GM18861 (cell line): ENCODE data around the gene ATF4.

Experiments
- ATAC-seq: cut with Tn5 transposase; IDR thresholded peaks from one replicate; pipeline ENCODE4 v1.9.1; 2021; ENCODE audit not compliant: unreplicated experiment

ATF4 gene

DNA sequence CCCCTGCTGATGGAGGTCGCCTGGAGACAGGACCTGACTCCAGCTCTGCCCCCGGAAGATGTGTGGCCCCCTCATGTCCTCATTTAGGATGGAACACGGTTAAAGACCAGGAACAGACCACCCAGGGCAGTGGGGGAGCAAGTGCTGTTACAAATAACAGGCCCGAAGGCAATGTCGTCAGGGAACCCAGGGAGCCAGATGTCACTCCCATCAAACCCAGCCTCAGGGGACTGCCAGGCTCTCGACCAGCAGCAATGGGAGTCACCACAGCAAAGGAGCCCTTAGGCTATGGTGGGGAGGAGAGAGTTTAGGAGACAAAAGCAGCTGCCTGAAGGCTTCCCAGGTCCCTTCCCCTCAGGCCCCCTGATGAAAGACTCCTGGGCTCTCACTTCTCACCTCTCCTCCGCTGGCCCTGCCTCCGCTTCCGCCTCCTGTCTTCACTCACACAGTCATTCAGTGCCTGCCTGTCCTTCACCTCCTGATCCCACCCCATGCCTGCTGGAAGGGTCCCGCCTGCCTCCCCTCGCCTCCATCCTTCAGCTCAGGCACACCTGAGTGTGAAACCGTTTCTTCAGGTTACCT, 7.8 kb downstream of the ATF4 start:
- ATAC-seq = no peak

DNA sequence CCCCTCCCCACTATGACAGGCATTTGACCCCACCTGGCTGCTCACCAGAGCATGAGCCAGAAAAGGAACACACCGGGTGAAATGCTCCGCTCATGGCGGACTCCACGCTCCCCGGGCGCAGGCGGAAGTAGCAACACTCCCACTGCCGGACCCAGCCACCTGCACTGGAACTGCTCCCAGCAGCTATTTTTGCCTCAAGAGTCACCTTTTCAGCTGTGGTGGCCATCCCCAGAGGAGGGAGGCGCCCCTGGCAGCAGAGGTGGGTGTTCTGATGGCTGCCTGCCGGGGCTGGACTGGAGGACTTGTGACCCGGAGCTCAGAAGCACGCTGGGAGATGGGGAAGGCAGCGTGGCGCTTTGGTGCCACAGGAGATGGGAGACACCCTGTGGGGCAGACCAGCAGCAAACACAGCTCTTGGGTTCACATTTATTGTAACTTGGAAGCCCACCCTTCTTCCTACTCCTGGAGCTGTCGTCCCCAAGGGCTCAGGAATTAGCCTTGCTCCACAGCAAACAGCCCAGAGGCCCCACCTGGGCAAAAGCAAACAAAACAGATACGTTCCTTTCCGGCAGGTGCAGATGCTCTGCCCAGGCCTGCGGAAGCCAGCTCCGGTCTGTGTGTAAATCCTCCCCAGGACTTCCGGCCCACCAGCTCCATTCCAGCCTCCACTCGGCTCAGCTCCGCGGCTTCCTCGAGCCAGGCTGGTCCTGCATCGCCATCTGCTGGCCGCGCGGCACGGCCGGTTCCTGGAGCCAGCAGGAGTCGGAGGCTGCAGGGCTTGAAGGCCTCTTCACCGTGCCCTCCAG, 8.5 kb downstream of the ATF4 start:
- ATAC-seq = no peak

DNA sequence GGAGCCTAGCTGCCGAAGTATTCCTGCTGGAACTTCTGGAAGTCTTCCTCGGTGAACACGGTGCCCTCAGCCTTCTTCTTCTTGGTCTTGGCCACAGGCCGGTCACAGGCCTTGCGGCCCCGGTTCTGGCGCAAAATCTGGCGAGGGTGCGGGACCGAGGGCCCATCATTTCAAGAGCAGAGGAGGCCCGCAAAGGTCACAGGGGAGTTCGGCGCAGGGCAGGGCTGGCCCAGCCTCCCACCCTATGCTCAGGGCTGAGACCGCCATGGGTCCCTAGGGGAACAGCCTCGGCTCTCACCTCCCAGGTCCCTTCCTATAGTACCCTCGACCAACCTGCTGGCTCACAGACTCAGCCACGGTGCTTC, 9.1 kb downstream of the ATF4 start:
- no peak for ATAC-seq

DNA sequence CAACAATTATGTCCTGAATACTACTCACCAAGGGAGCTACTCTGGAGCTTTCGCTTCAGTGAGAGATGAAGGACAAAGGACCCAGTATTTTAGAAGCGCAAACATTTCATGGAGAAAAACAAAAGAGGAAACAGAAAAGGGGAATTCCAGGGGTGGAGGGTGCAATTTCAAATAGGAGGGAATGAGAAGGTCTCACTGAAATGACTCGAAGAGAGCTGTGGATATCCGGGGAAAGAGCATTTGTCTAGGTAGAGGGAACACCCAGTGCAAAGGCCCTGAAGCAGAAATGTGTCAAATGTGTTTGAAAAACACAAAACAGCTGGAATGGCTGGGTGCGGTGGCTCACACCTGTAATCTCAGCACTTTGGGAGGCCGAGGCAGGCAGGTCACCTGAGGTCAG, 9.8 kb downstream of the ATF4 start:
- no peak for ATAC-seq

DNA sequence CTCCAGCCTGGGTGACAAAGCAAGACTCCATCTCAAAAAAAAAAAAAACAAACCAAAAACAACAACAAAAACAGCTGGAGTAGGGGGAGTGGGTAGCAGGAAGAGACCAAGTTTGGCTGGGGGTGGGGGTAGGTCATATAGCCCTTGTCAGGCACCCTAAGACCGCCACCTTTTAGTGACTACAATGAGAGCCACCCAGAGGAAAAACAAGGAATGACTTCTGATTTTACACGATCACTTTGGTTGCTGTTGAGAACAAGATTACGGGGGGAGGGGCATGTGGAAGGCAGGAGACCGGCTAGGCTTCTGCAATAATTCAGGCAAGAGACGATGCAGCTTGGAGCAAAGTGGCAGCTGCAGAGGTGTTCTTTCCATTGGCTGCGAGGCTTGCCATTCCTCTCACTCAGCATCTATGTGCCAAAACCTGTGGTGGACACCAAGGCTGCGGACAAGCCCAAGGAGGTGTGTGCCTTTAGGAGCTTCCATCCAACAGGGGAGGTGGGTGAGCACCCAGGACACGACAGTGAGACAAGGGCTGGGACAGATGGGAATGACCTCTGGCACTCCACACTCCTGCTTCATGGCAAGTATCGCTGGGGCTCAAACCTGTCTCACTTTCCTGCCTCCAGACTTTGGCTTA, 10.4 kb downstream of the ATF4 start:
- no peak for ATAC-seq

DNA sequence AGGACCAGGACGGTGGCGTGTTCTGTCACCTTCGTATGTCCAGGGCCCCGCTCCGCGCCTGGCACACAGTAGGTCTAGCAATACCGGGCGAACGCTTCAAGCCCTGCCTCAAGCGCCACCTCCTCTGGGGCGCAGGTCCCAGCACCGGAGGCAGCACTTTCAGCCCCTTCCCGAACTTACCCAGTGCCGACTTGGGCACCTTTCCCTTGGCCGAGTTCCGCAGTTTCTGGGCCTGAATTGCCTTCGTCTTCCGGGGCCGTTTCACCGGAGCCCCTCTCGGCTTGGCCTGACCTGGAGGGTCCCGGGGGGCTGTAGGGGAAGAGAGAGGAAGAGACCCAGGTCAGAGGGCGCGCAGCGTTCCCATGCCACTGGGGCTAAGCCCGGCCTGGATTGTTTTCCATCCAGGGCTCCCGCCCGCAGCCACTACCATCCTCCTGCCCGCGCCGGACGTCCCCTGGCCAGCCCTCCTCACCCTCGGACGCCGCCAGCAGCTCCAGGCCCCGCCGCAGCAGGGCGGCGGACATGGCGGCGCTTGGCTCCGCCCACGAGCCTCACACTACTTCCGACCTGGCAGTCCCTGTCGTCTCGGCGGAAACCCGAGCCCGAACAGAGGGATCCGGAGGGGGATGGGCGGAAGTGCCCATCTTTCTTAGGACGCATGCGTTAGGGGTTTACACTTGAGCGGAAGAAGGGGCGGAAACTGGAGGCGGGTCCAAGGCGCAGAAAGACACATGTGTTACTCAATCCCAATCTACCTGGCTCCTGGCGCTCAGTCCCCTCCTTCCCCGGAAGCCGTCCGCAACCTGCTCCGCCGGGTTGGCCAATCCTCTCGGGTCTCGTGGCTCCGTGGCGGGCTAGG, 12.1 kb downstream of the ATF4 start, which contains the start of gene RPS19BP1:
Gene RPS19BP1 (minus strand): TSS at position 534 of the 859 bp plus-strand sequence. CDS start 10 bp downstream, at position 524.
- peak; percentile 69 for ATAC-seq

DNA sequence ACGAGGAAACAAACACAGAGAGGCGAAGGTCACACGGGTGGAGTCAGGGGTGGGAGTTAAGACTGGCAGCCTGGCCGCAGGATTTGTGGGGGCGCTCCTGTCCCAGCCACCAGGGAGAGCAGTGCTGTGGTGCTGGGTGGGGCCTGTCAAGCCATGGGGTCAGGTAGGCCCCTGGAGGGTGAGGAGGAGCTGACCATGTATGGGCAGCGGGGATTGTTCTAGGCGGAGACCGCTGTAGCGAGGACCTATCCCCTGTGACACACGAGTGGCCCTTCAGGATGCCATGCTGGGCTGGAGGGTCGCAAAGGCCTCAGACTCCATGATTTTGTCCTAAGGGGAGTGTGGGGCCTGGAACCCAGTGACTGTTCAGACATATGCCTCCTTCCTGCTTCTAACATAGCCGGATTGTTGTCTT, 13.7 kb downstream of the ATF4 start:
- ATAC-seq = no peak

DNA sequence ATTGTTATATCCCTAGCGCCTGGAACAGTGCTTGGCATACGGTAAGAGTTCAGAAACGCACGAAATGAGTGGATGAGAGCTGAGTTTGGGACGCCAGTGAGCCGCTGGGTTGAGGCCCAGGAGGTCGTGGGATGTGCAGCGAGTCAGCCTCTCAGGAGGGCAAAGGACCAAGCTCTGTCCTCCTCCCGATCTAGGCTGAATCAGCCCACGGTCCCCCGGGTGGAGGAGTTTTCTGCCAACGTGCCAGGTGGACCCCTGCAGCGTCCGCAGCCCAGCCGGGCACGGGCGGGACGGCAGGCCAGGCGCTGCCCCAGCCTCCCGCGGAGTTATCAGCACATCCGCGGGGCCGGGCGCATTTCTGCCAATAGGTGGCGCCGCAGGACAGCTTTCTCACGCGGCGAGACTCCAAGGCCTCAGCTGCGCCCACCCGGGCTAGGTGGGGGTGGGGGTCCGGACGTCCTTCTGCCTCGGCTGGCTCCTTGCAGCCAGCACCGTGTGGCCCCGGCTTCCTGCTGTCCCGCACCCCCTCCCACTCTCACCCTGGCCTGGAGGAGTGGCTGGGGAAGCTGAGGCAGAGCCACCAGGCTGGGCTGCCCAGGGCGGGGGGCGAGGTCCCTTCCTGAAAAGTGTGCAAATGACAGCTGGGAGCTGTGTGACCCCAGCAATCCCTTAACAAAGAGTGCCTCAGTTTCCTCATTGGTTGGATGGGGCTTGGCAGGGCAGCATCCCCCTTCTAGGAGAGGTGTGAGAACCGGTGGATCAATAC, 14.4 kb downstream of the ATF4 start:
- no peak for ATAC-seq

DNA sequence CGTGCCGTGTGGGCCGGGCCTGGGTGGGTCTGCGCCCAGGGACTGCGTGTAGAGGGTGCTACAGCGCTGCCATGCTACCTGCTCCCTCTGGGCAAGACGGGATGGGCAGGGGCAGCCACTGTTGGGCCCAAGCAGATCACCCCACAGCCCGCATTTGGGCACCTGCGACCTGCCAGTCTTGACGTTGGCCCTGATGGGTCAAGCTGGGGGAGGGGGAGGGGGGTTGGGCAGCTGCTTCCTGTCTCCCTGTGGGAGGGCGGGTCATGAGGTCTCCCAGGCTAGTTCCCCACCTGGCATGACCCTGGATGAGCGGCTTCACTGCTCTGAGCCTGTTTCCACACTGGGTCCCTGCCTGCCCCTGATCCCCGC, 15.0 kb downstream of the ATF4 start:
- no peak for ATAC-seq

DNA sequence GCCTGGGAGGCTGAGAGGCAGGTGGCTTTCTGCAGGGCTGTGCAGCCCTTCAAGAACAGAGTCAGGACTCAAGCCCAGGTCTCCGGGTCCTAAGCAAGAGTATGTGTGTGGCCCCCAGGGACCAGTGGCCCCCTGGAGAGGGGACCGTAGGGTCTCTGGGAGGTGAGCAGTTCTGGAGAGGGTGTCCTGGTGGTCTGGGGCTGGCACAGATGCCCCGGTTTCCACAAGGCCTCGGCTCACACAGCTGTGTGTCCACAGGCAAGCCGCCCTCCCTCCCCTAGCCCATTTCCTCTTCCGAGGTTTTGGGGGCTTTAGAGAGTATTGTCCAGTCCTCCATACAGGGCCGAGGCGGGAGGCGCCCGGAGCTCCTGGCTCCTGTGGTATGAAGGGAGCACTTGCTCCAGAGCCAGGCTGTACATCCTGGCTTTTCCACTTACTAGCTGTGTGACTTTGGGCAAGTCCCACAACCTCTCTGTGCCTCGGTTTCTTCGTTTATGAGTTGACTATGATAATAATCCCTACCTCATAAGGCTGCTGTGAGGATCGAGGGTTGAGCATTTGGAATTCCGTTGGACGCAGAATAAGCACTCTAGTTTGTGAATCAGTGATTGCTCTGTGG, 15.6 kb downstream of the ATF4 start:
- ATAC-seq = no peak

DNA sequence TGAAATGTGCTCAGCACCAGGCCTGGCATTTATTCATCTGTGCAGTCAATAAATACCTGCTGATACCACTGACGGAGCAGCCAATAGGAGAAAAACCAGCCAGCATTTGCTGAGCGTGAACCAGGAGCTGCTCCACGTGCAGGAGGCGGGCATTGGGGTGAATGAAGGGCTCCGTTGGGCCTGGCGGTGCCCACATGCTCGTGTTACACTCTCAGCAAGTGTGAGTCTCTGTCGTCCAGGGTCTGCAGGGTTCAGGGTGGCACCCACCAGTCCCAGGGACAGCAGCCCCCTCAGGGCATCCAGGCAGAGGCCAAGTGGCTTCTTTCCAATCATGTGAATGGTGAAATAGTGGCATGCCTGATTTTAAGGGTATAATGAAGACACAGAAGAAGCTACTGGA, 16.3 kb downstream of the ATF4 start:
- no peak for ATAC-seq

DNA sequence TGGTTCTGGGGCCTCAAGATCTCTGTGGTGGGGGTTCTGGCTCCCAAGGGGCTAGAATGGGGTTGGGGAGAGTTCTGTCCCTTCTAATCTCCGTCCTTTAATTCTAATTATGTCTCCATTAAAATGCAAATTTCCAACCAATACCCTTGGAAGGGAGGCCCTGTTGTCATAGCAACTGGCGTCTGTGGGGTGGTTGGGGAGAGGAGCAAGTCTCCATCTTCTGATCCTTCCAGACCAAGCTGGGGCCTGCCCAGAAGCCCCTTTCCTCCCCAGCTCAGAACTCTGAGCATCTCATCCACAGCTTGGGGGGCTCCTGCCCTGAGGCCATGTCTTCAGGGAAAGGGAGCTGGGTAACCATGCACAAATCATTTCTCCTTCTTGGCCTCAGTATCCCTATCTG, 17.6 kb downstream of the ATF4 start:
- no peak for ATAC-seq

DNA sequence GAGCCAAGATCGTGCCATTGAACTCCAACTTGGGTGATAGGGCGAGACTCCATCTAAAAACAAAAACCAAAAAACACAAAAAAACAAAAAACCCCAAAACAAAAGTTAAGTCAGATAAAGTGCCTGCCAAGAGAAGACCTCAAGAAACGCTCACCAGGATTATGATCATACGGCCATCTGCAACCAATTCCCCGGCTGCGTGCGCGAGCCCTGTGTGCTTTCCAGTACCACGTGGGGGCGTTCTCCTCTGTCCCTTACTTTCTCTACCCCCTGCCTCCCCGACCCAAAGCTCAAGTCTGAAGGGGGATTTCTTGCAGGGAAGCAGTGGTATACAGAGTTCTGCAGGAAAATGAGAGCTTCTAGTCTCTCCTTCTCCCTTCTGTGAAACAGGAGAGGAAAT, 22.7 kb downstream of the ATF4 start:
- no peak for ATAC-seq

DNA sequence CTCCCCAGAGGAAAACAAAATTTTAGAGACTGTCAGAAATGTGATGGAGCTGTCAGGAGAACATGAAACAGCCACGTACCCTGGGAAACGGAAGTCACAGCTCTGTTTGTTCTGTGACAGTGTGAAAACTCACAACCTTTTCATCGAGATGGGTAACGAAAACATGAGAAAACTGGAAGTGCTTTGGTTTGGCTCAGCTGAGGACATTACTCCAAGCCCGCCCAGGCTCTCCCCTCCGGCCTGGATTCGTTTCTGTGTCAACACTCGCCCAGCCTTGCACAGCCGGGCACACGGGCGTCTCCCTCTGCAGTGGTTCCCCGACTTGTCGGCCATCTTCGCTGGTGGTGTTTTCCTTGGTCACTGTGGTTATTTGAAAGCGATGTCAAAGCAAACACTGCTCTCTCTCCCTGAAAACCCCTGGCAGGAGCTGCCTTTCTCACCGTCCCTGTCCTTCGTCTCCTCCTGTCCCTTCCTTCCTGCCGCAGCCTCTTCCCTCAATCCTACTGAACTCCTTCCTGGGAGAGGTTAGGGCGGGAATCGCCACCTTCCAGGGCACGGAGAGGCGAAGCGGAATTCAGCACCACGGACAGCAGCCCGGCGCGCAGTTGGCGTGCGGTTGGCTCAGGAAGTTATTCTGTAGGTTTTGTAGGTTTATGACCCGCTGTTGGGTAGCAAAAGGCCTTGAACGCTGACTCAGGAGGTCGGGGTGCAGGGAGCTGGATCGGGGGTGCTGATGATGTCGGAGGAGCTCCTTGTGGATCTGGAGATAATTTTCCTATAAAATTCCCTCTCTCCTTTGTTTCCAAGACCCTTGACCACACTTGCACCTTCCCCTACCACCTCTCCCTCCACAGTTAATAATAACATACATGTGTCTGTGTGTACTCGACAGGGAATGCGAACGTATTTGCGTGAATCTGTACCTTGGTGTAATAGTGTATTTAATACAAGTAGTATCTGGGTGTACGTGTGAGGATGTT, 25.3 kb downstream of the ATF4 start:
- ATAC-seq = no peak

DNA sequence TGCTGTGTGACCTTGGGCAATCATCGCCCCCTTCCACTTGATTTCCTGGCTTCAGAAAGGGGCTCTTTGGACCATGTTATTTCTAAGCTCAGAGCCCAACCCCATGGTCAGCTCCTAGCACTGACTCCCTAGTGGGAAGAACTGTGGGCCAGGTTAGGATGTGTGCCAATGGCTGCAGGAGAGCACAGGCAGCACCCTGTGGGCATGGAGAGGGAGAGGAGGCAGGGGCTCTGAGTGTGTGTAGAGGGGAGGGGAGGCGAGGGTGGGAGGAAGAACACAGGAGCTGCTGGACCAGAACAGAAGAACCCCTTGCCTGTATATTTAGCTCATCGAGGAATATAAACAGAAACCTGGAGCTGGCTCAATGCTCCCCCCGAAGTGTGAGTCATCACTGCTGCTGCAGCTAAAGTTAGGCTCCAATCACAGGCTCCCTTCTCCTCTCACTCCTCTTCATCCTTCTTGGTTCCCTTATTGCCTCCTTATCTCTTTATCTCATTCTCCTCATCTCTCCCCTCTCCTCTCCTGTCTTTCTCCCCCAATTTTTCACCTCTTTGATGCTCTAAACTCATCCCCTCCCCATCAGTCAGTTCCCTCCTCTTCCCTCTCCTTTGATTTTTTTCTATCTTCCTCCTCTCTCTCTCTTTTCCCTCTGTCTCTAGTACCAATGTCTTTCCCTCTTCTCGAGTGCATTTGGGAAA, 26.7 kb downstream of the ATF4 start:
- ATAC-seq = no peak

DNA sequence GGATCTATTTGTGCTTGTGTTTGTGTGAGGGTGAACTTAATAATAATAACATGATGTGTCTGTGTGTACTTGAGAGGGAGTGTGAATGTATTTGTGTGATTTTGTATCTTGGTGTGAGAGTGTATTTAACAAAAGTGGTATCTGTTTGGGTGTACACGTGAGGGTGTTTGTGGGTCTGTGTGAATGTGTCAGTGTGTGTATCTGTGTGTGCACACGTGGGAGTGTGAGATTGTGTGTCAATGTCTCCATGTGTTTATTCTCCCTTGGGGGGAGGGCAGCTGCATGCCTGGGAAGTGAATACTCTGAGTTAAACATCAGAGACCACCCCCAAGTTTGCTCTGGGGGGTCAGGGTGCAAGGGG, 27.2 kb downstream of the ATF4 start:
- no peak for ATAC-seq

DNA sequence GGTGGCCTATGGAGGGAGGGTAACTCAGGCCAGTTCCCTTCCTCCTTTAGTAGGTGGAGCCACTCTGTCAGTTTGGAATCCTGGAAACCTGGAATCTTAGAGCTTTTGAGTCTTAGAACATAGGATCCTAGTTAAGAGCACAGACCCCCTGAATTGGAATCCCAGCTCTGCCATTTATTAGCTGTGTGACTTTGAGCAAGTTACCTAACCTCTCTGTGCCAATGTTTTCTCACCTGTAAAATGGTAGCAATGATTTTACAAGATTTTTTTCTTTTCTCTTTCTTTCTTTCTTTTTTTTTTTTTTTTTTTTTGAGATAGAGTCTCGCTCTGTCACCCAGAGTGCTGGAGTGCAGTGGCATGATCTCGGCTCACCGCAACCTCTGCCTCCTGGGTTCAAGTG, 33.1 kb downstream of the ATF4 start:
- ATAC-seq = no peak

DNA sequence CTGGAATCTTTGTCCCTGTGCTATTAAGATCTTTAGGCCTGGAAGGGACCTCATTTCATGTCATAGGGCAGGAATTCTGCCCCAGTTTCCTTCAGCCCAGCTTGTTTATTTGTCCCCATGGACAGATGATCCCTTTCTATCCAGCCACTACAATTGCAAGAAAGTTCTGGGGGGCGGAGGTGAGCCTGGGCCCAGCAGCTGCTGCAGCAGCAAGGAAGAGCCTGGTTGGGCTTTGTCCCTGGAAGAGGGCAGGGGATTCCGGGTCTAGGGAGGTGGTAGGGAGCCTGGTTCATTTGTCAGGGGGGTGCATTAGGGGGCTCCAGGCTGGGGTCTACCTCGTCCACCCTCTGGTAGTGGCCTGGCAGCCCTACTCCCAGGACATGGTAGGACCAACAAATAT, 33.8 kb downstream of the ATF4 start:
- no peak for ATAC-seq
